Measurements from ENCODE around the gene TEX2. TPM values are rescaled to one million over a fixed set of nuclear protein-coding genes. Genes with fewer than 3 reads are reported as not detected.

Gene TEX2
- total RNA-seq, 1 donor from 2014 or later, result 58.0 TPM

DNA sequence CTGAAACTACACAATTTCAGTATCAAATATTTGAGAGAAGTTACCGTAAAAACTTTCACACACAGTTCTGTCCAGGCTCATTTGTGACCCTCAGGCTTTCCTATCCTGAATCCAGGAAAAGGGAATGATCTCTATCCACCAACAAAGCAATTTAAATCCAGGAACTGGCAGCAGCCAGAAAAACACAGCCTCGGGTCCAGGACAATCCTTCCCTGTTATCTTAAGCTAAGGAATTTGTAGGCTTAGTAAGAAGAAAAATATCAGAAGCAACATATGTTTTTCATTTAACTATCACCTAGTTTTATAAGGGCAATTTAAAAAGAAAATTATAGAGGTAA, 47.1 kb downstream of the TEX2 start:
- Histone ChIP-seq H3K4me3 (no peak overlapping the region), H3K36me3 (peaks cover 27% of the 10 kb centered on the region), H3K27ac (replicated peaks) (peak overlapping the region; percentile 87), H3K9me3 (replicated peaks) (peaks cover 4% of the 10 kb centered on the region), H3K27me3 (ENCODE audit: low read depth) (no peaks in the 10 kb centered on the region), H3K4me1 (peaks cover 63% of the 10 kb centered on the region)
- TF ChIP-seq, protein P1, sequence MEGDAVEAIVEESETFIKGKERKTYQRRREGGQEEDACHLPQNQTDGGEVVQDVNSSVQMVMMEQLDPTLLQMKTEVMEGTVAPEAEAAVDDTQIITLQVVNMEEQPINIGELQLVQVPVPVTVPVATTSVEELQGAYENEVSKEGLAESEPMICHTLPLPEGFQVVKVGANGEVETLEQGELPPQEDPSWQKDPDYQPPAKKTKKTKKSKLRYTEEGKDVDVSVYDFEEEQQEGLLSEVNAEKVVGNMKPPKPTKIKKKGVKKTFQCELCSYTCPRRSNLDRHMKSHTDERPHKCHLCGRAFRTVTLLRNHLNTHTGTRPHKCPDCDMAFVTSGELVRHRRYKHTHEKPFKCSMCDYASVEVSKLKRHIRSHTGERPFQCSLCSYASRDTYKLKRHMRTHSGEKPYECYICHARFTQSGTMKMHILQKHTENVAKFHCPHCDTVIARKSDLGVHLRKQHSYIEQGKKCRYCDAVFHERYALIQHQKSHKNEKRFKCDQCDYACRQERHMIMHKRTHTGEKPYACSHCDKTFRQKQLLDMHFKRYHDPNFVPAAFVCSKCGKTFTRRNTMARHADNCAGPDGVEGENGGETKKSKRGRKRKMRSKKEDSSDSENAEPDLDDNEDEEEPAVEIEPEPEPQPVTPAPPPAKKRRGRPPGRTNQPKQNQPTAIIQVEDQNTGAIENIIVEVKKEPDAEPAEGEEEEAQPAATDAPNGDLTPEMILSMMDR (IDR thresholded peaks at IDR 0.05; ENCODE audit: borderline replicate concordance), result no peak
- no peak for DNase-seq
- intact Hi-C loops (cut with micrococcal nuclease), result no loop called here

DNA sequence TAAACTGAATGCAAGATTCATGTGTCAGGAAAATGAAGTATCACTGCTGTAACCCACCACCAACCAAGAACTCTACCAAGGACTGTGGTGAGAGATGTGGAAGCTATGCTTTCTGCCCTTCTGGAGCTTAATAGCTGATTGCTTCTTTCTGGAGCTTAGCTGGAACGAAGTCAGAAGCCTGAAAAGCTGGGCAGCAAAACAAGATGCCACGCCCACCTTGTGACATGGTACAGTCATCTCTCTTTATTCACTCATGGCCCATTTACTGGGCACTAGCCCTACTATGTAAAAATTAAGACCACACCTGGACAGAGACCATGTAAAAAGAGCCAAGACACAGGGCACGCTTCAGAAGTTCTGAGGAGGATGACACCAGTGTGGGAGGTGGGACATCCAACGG, 48.1 kb downstream of the TEX2 start:
- no peak for DNase-seq
- Histone ChIP-seq H3K36me3 (peaks cover 27% of the 10 kb centered on the region), H3K27ac (replicated peaks) (peak overlapping the region; percentile 87), H3K4me3 (no peak overlapping the region), H3K27me3 (ENCODE audit: low read depth) (no peaks in the 10 kb centered on the region), H3K9me3 (replicated peaks) (no peaks in the 10 kb centered on the region), H3K4me1 (peaks cover 66% of the 10 kb centered on the region)
- intact Hi-C loops (cut with micrococcal nuclease), result no loop called here
- TF ChIP-seq, protein P1 (IDR thresholded peaks at IDR 0.05; ENCODE audit: borderline replicate concordance), result no peak

DNA sequence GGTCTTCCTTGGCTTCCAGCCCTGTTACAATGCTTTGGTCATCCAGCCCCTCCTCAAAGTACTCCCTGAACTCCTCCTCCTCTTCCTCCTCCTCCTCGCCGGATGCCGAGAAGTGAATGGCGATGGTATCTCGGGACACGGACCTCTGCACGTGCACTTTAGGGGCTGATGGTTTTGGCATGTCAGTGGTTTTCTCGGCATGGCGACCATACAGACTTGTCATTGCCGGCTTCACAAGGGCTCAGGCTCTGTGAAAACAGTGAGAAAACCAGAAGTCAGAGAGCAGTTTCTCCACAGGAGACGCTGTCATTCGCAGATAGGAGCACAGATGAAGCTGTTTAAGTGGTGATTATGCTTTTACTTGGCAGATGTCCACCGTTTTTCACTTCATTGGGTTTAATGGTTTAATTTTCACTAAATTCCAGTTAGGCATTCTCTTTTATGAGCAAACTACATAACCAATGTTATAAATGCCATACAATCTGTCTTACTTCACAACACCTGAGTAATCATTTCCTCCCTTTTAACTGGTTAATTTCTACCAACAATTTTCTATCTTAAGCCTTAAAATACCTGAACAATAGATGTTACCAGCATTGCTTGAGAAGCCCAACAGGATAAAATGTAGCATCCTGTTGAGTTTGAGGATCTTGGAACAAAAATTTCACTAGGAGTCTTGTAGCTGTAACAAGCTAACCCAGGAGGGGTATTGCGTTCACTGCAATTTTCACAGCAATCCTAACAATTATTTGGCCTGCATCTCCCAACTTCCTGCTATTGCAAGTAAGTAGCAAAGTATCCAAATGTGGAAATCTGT, 48.9 kb downstream of the TEX2 start:
- no peak overlapping the region for H3K4me3 ChIP-seq
- no peaks in the 10 kb centered on the region for H3K9me3 ChIP-seq (replicated peaks)
- H3K27me3 ChIP-seq (ENCODE audit: low read depth), result no peaks in the 10 kb centered on the region
- intact Hi-C loops (cut with micrococcal nuclease), result no loop called here
- peaks cover 67% of the 10 kb centered on the region for H3K4me1 ChIP-seq
- peaks cover 27% of the 10 kb centered on the region for H3K36me3 ChIP-seq
- no peak for DNase-seq
- peak overlapping the region; percentile 87 for H3K27ac ChIP-seq (replicated peaks)
- TF ChIP-seq, protein P1 (IDR thresholded peaks at IDR 0.05; ENCODE audit: borderline replicate concordance), result no peak

DNA sequence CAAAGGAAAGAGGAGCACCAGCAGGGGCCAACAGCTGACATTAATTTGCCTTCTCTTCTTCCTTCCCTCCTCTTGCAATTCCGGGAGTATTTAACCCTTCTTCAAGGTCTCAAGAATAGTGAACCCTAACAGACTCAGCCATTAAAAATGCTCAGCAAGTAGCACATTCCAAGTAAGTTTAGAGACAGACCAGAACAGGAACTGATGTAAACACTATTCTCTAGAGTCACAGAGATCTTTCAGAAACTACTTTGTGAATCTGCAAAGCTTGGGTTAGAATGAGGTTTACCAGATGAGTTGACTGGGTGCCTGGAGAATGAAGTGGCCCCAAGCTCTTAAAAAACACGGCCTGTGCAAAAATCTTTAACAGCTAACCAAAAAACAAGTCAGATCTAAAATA, 50.9 kb downstream of the TEX2 start:
- DNase-seq, result no peak
- no peak overlapping the region for H3K4me3 ChIP-seq
- TF ChIP-seq, protein P1 (IDR thresholded peaks at IDR 0.05; ENCODE audit: borderline replicate concordance), result no peak
- no peak overlapping the region for H3K27ac ChIP-seq (replicated peaks)
- H3K36me3 ChIP-seq, result peaks cover 27% of the 10 kb centered on the region
- H3K9me3 ChIP-seq (replicated peaks), result no peaks in the 10 kb centered on the region
- intact Hi-C loops (cut with micrococcal nuclease), result no loop called here
- H3K4me1 ChIP-seq, result peaks cover 54% of the 10 kb centered on the region
- H3K27me3 ChIP-seq (ENCODE audit: low read depth), result no peaks in the 10 kb centered on the region

DNA sequence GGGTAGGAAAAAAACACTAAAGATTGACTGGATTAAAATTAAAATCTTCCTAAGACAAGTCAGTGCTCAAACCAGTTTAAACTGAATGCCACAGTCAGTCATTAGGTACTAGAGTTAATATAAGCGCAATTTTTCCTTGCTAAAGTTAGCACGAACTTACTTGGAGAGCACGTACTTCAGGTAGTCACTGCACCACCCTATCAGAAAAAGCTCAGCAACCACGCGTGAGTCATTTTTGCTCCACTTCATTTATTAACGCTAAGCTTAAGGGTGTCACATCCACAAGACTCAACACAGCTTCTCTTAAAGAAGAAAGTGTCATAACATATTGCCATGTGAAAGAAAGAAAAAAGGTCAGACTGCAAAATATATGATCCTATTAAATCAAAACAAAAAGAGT, 53.1 kb downstream of the TEX2 start:
- H3K36me3 ChIP-seq, result peaks cover 27% of the 10 kb centered on the region
- peak overlapping the region; percentile 49 for H3K27ac ChIP-seq (replicated peaks)
- TF ChIP-seq, protein P1 (IDR thresholded peaks at IDR 0.05; ENCODE audit: borderline replicate concordance), result no peak
- peaks cover 46% of the 10 kb centered on the region for H3K4me1 ChIP-seq
- DNase-seq, result no peak
- H3K9me3 ChIP-seq (replicated peaks), result no peaks in the 10 kb centered on the region
- intact Hi-C loops (cut with micrococcal nuclease), result no loop called here
- no peak overlapping the region for H3K4me3 ChIP-seq
- H3K27me3 ChIP-seq (ENCODE audit: low read depth), result no peaks in the 10 kb centered on the region
